K562 (cell line): Measurements from ENCODE around the gene HS3ST4. TPM values are rescaled to one million over a fixed set of nuclear protein-coding genes. Genes with fewer than 3 reads are reported as not detected.

ENCODE experiments used
- ATAC-seq: fragments of 200-7000 bp; cut with Tn5 transposase; 3 replicates; pipeline ENCODE4 v1.9.1; 2020; ENCODE audit warnings: moderate library complexity
- BruUV-seq: library from RNA; stranded (reverse); fragments of 400-500 nt; replicated peaks from 2 replicates; lab custom pipeline; 2021; lab: Mats Ljungman, UMichigan
- CTCF ChIA-PET: fragments of 300-600 bp; formaldehyde crosslinking; extraction: SDS; loops from one replicate; lab custom pipeline; 2021; ENCODE audit warnings: low intra/inter-chr PET ratio; lab: Yijun Ruan, JAX
- POLR2A ChIA-PET: fragments of 300-600, 350-650 bp; sonication (Branson Sonifier 250); formaldehyde crosslinking; extraction: SDS; loops from one replicate; lab custom pipeline; 2021; ENCODE audit warnings: antibody characterized with exemption, inconsistent platforms; lab: Yijun Ruan, JAX
- DNase-seq, 4 experiments: peaks; one replicate each; pipeline versions ENCODE4 v3.0.0 to v3.0.0-alpha.2; 2011 to 2018; ENCODE audit warnings: low spot score in 3 of 4, mixed read lengths in 3 of 4; ENCODE audit errors: extremely low read depth in 1 of 4
- FAIRE-seq: peaks from 2 replicates; lab custom pipeline; 2011; peaks lifted over from hg19 to GRCh38; lab: Jason Lieb, UNC
- H2AFZ ChIP-seq: 2 replicates; pipeline ENCODE4 v1.6.0; 2011; ENCODE audit warnings: low read depth, low read length, control low read depth, inconsistent platforms
- H3K27ac ChIP-seq: fragments of 200-600 bp; 3 replicates; pipeline ENCODE4 v1.8.0; 2011; ENCODE audit warnings: low read depth, mild to moderate bottlenecking, control low read depth, inconsistent platforms, low read length, moderate library complexity, mixed read lengths; ENCODE audit errors: extremely low read depth
- H3K27me3 ChIP-seq, 2 experiments: fragments of 300-600 bp in 1 of 2; 2 replicates in 1 of 2; 3 replicates in 1 of 2; pipeline versions ENCODE4 v1.6.0 to v1.8.0; 2011; ENCODE audit warnings: inconsistent platforms in 2 of 2, low read length in 2 of 2, mild to moderate bottlenecking in 1 of 2, mixed read lengths in 1 of 2, moderate library complexity in 1 of 2; ENCODE audit not compliant: control insufficient read depth in 2 of 2, insufficient read depth in 2 of 2
- H3K36me3 ChIP-seq: fragments of 300-600 bp; 3 replicates; pipeline ENCODE4 v1.8.0; 2011; ENCODE audit warnings: mild to moderate bottlenecking, low read length, inconsistent platforms; ENCODE audit not compliant: control insufficient read depth, insufficient read depth
- H3K4me1 ChIP-seq, 2 experiments: fragments of 200-600 bp in 1 of 2; replicated peaks in 1 of 2; 2 replicates in 1 of 2; 3 replicates in 1 of 2; pipeline versions ENCODE4 v1.5.1 to v1.8.0; 2011; ENCODE audit warnings: inconsistent platforms in 2 of 2, low read length in 2 of 2, mild to moderate bottlenecking in 1 of 2, mixed read lengths in 1 of 2, moderate library complexity in 1 of 2; ENCODE audit not compliant: control insufficient read depth in 2 of 2, insufficient read depth in 2 of 2
- H3K4me2 ChIP-seq: 2 replicates; pipeline ENCODE4 v1.6.1; 2011; ENCODE audit warnings: low read length, control low read depth, inconsistent platforms, mixed read lengths; ENCODE audit not compliant: insufficient read depth
- H3K4me3 ChIP-seq: fragments of 200-600 bp; sonication (generic), shearing (Covaris generic); 2 replicates; pipeline ENCODE4 v1.5.1; 2016; ENCODE audit warnings: control low read depth, inconsistent platforms
- H3K79me2 ChIP-seq: fragments of 200-600 bp; 3 replicates; pipeline ENCODE4 v1.8.0; 2011; ENCODE audit warnings: low read length, inconsistent platforms; ENCODE audit not compliant: control insufficient read depth, insufficient read depth
- H3K9ac ChIP-seq, 2 experiments: 2 replicates each; pipeline versions ENCODE4 v1.6.0 to v1.6.1; 2011; ENCODE audit warnings: low read depth in 2 of 2, low read length in 2 of 2, control low read depth in 1 of 2, inconsistent platforms in 1 of 2, mild to moderate bottlenecking in 1 of 2, mixed read lengths in 1 of 2; ENCODE audit not compliant: insufficient read depth in 1 of 2
- H3K9me1 ChIP-seq: one replicate; pipeline ENCODE4 v1.6.0; 2011; ENCODE audit warnings: inconsistent platforms, mild to moderate bottlenecking, low read length, moderate library complexity; ENCODE audit not compliant: control insufficient read depth, insufficient read depth
- H3K9me3 ChIP-seq: replicated peaks from 2 replicates; pipeline ENCODE4 v1.5.1; 2011; ENCODE audit warnings: low read depth, low read length, inconsistent platforms; ENCODE audit not compliant: control insufficient read depth, insufficient read depth
- H4K20me1 ChIP-seq: replicated peaks from 2 replicates; pipeline ENCODE4 v1.6.1; 2011; ENCODE audit warnings: low read length, inconsistent platforms, mixed read lengths; ENCODE audit not compliant: control insufficient read depth, insufficient read depth
- ASH1L ChIP-seq: fragments of 450-650 bp; IDR thresholded peaks from 2 replicates; pipeline ENCODE4 v1.6.1; 2018; ENCODE audit warnings: borderline replicate concordance, mild to moderate bottlenecking, low read depth; ENCODE audit not compliant: partially characterized antibody
- FOXO4 ChIP-seq: fragments of 450-650 bp; formaldehyde crosslinking; IDR thresholded peaks from 2 replicates; pipeline ENCODE4 v1.4.0; 2020; ENCODE audit warnings: mild to moderate bottlenecking, moderate library complexity
- KLF1 ChIP-seq: fragments of 450-650 bp; IDR thresholded peaks from 2 replicates; pipeline ENCODE4 v1.6.1; 2016; ENCODE audit warnings: missing genetic modification characterization, missing compliant biosample characterization
- RNF2 ChIP-seq: sonication (generic); IDR thresholded peaks from 2 replicates; pipeline ENCODE4 v1.6.1; 2016
- SMAD4 ChIP-seq: fragments of 250-450 bp; sonication (Bioruptor Pico); conservative IDR thresholded peaks from 2 replicates; pipeline ENCODE4 v1.8.0; 2021; ENCODE audit warnings: inconsistent platforms, mild to moderate bottlenecking, moderate library complexity
- ZKSCAN1 ChIP-seq: fragments of 150-350 bp; IDR thresholded peaks from 2 replicates; pipeline ENCODE4 v1.6.1; 2016; ENCODE audit warnings: low read depth, low read length
- ZNF175 ChIP-seq: fragments of 200-800 bp; sonication (Bioruptor generic); IDR thresholded peaks from 2 replicates; pipeline ENCODE4 v1.6.1; 2016; ENCODE audit warnings: low read depth, mild to moderate bottlenecking, missing genetic modification characterization, missing compliant biosample characterization
- WGBS: fragments of 100-300 bp; shearing (Covaris generic); methylation state at CpG from one replicate; pipeline ENCODE4 v1.1.6; 2016; ENCODE audit warnings: low coverage, mixed read lengths; ENCODE audit not compliant: insufficient coverage; ENCODE audit errors: missing lambda C conversion rate; 5-methylcytosine and 5-hydroxymethylcytosine counted together
- in situ Hi-C: fragments of 300-500 bp; cut with MboI; formaldehyde crosslinking; loops from 4 replicates; pipeline ENCODE4 v1.15.0; 2018; ENCODE audit warnings: inconsistent platforms, mixed read lengths
- intact Hi-C: fragments of 100-400 bp; cut with micrococcal nuclease; formaldehyde crosslinking; loops from 2 replicates; pipeline ENCODE4 v1.14.2; 2022
- polyA plus RNA-seq, 8 experiments: library from polyadenylated mRNA; depleted of rRNA in 4 of 8; stranded (reverse) in 5 of 8; unstranded in 3 of 8; fragments of >200 nt; fragmentation: Nextera tagmentation in 2 of 8; fragmentation: Illumina TruSeq in 1 of 8; extraction: Ambion mirVana in 2 of 8; extraction: Trizol in 1 of 8; gene quantifications; 2 replicates each; pipeline versions ENCODE4 v1.2.1 to v1.2.3, GENCODE V29; 2011 to 2014; ENCODE audit warnings: inconsistent platforms in 1 of 8, missing spikeins in 1 of 8
- total RNA-seq, 7 experiments: library from RNA; depleted of rRNA in 6 of 7; stranded (reverse); fragments of >200 nt in 6 of 7; fragmentation: Illumina TruSeq in 2 of 7; extraction: Trizol in 2 of 7; gene quantifications; 2 replicates each; pipeline versions ENCODE4 v1.2.1 to v1.2.3, GENCODE V29; 2011 to 2021; ENCODE audit warnings: low replicate concordance in 1 of 7
- TF ChIP-seq, protein P1 (sequence below): conservative IDR thresholded peaks from 2 replicates; pipeline ENCODE4 v1.6.1; 2011; ENCODE audit warnings: low read depth, mild to moderate bottlenecking, low read length; ENCODE audit not compliant: control insufficient read depth

HS3ST4 gene
- total and polyA plus RNA-seq, 9 of the 15 experiments (the other 6 are each of a cell fraction or from before 2014, with no cell fraction given): not detected

GRCh38 chr16:26178298-26178697, 486.5 kb downstream of the HS3ST4 start:
- Histone ChIP-seq H3K9me1 (no peaks in the 10 kb centered on the region), H3K27me3 (no peaks in the 10 kb centered on the region), H3K27ac (no peak overlapping the region), H2AFZ (no peak overlapping the region), H3K9me3 (no peaks in the 10 kb centered on the region), H3K4me2 (no peak overlapping the region), H3K36me3 (no peaks in the 10 kb centered on the region), H3K4me3 (no peak overlapping the region), H3K9ac (no peak overlapping the region), H3K4me1 (no peaks in the 10 kb centered on the region), H4K20me1 (no peaks in the 10 kb centered on the region), H3K79me2 (no peaks in the 10 kb centered on the region)
- intact Hi-C loops: no loop called here
- POLR2A ChIA-PET: no interaction called here
- in situ Hi-C loops: no loop called here
- FAIRE-seq: no peak
- CTCF ChIA-PET: no interaction called here
- BruUV-seq: no TSS peak
- no peak for DNase-seq
- no peak for ATAC-seq
- 5% methylated on average over 6 of the region's 6 CpGs for WGBS
- TF ChIP-seq KLF1 (tag) (no peak), ZKSCAN1 (no peak), RNF2 (no peak), ASH1L (no peak), ZNF175 (CRISPR knock-in tag) (no peak), FOXO4 (no peak), SMAD4 (CRISPR knock-in tag) (no peak)
- TF ChIP-seq, protein P1, sequence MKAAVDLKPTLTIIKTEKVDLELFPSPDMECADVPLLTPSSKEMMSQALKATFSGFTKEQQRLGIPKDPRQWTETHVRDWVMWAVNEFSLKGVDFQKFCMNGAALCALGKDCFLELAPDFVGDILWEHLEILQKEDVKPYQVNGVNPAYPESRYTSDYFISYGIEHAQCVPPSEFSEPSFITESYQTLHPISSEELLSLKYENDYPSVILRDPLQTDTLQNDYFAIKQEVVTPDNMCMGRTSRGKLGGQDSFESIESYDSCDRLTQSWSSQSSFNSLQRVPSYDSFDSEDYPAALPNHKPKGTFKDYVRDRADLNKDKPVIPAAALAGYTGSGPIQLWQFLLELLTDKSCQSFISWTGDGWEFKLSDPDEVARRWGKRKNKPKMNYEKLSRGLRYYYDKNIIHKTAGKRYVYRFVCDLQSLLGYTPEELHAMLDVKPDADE: no peak
